HG02763 (cell line): ENCODE measurements around the gene TRIM52.
"Not testable (repeated sequence)": the region's sequence is repeated elsewhere in the genome, so short reads cannot be mapped to it uniquely, and the experiment has no call there.

Experiments
- ATAC-seq: cut with Tn5 transposase; IDR thresholded peaks from one replicate; pipeline ENCODE4 v1.9.1; 2021; ENCODE audit warnings: mild to moderate bottlenecking, moderate library complexity; ENCODE audit not compliant: unreplicated experiment

TRIM52 gene

DNA sequence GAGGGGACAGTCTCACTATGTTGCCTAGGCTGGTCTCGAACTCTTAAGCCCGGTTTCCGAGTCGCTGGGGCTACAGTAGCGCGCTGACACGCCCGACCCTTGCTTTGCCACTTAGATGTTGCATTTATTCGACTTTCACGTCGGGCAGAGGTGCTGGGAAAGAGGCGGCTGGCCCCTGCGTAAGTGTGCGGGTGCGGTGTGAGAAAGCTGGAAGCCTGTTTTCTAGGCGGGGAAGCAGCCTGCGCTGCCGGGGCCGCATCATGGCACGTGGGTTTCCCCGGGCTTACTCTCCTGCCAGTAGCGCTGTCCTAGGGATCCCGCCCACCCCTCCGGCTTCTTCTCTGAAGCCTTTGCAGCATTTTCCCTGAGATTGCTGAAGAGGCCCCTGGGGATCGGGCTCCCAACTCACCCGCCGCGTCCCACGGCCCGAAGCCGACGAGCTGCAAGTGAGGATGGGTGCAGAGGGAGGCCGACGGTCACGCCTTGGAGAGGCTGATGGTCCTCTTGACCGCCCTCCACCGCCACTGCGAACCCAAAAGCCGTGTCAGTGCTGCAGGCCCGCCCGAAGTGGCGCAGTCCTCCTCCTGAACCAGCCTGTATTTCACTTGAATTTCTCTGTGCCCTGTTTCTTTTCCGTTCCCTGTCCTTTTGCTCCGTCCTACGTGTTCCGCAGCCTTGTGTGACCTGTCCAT is 43.7 kb downstream of the TRIM52 start:
- ATAC-seq = no peak

DNA sequence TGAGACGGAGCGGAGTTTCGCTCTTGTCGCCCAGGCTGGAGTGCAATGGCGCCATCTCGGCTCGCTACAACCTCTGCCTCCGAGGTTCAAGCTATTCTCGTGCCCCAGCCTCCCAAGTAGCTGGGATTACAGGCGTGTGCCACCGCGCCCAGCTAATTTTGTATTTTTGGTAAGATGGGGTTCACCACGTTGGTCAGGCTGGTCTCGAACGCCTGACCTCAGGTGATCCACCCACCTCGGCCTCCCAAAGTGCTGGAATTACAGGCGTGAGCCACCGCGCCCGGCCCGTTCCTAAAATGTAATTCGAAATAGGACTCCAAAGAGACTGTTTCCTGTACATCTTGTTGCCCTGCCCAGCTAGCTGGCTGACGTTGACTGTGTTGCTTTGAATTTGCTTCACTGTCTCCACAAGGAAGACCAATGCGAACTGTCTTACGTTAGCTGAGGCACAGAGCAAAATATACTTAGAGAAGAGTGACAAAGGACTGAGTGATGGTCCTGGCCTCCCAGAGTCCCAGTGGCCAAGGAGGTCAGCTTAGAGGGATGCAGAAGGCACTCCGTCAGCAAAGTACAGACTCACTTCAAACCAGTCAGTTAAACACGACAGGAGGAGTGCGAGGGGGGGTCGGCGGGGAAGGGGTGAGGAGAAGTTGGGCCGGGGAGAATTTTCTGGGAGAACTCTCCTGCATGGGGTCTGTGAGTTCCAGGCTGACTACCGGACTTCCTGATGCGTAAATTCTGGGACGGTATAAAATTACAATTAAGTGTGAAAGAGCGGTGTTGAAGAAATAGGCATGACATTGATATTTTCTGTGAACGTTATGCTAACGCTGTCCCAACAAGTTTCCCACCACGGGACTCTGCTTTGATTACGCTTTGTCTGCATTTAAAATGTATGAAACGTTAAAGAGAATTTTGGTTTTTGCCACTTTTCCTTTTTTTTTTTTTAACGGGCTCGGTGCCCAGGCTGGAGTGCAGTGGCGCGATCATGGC is 44.6 kb downstream of the TRIM52 start:
- no peak for ATAC-seq

DNA sequence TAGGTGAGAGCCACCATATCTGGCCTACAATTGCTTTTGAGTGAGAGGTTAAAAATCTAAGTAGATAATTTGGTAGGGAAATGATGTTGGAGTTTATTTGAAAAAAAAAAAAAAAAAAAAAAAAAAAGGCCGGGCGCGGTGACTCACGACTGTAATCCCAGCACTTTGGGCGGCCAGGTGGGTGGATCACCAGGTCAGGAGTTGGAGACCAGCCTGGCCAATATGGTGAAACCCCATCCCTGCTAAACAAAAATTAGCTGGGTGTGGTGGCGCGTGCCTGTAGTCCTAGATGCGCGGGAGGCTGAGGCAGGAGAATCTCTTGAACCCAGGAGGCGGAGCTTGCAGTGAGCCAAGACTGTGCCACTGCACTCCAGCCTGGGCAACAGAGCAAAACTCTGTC is 46.7 kb downstream of the TRIM52 start:
- ATAC-seq = not testable (repeated sequence)

DNA sequence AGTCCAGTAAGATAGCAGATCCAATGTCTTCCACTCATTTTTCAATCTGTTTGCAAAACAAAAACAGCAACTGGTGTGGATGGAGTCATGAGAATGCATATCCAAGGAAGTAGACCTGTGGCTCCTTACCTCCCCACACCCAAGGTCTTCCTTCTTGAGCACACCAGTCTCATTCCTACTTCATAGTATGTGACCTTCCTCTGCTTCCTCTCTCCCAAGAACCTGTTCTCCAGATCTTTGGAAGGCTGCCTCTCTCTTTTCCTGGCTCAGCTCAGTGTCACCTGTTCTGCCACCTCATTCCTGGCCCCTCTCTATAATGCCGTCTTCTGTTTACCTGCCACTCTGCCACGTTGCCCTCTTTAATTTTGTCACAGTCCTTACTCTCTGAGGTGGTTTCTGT is 48.0 kb downstream of the TRIM52 start:
- no peak for ATAC-seq

DNA sequence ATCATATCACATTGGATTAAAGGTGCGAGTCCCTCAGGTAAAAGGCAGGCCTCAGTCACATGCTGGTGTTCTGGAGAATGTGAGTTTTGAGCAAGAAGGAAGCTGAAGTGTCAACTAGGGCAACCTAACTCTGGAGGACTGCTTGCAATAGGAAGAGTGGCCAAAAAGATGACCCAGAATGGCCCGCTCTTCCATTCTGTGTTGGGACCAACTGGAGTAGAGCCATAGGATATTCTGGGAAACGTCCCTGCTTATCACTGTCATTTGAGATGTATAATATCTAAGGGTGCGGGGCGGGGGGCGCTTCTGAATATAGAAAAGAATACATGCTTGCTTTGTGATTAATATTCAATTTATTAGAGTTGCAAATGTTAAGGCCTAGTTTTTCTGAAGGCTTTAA is 48.9 kb downstream of the TRIM52 start:
- no peak for ATAC-seq

DNA sequence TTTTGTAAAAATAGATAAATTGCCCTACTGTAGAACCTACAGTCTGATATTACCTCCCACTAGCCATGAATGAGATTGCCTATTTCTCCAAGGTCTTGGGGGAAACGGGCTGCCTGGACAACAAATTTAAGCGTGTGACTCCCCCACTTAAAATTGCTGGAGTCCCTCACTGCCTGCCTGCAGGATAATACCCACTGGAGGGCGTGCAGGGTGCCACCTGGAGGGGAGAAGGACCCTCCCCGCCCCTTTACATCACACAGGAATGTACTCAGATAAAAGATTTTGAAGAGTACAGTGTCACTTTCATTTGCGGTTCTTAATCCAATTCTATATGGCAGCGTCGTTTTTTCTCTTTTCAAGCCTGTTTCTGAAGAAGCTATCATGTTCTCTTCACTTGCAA is 49.7 kb downstream of the TRIM52 start:
- ATAC-seq = no peak

DNA sequence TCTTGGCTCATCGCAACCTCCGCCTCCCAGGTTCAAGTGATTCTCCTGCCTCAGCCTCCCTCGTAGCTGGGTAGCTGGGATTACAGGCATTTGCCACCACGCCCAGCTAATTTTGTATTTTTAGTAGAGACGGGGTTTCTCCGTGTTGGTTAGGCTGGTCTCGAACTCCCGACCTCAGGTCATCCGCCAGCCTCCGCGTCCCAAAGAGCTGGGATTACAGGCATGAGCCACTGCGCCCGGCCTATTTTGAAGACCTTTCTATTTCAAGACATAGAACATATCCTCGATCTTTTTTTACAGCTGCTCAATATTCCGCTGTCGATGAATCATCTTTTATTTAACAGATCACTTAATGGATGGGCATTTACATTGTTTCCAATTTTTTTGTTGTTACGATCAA is 50.2 kb downstream of the TRIM52 start:
- ATAC-seq = not testable (repeated sequence)

DNA sequence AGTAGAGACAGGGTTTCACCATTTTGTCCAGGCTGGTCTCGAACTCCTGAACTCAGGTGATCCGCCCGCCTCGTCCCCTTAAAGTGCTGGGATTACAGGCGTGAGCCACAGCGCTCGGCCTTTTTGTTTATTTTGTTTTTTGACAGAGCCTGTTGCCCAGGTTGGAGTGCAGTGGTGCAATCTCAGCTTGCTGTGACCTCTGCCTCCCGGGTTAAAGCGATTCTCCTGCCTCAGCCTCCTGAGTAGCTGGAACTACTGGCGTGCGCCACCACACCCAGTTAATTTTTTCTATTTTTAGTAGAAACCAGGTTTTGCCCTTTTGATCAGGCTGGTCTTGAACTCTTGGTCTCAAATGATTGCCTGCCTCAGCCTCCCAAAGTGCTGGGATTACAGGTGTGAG is 50.8 kb downstream of the TRIM52 start:
- not testable (repeated sequence) for ATAC-seq

DNA sequence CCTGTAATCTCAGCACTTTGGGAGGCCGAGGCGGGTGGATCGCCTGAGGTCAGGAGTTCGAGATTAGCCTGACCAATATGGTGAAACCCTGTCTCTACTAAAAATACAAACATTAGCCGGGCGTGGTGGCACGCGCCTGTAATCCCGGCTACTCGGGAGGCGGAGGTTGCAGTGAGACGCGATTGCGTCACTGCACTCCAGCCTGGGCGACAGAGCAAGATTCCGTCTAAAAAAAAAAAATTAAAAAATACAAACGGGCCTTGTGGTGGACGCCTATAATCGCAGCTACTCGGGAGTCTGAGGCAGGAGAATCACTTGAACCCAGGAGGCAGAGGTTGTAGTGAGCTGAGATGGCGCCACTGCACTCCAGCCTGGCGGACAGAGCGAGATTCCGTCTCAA is 51.9 kb downstream of the TRIM52 start:
- ATAC-seq = not testable (repeated sequence)

DNA sequence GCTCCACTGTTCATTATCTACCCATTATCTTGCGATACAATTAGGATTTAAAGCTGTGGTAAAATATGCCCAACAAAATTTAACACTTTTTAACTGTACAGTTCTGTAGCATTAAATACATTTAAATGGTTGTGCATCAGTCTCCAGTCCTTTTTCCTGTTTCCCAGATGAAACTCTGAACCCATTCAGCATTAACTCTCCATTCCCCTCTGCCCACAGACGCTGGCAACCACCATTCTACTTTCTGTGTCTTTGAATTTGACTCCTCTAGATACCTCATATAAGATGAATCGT is 53.0 kb downstream of the TRIM52 start:
- ATAC-seq = no peak

DNA sequence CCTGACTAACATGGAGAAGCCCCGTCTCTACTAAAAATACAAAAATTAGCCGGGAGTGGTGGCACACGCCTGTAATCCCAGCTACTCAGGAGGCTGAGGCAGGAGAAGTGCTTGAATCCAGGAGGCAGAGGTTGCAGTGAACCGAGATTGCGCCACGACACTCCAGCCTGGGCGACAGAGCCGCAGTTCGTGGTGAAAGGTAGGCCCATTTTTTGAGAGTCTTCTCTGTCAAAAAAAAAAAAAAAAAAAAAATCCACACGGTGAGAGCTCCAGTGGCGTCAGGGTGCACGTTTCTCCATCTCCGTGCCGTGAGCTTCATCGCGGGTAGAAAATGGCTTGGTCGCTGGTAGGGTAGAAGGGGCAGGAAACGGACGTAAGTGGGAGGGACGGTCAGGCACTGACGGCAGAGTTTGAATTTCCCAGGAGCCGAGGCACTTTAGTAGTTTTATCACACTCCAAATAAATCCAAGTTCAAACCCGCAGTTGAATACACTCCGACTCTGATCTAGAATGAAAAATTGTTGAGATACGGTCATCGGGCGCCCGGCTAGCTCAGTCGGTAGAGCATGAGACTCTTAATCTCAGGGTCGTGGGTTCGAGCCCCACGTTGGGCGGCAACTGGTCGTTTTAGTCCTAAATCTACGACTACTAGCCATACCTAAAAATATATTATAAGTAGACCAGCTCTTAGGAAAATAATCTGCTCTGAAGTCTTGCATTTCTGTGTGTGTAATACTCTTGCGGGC is 53.6 kb downstream of the TRIM52 start:
- ATAC-seq = peak; percentile 38

DNA sequence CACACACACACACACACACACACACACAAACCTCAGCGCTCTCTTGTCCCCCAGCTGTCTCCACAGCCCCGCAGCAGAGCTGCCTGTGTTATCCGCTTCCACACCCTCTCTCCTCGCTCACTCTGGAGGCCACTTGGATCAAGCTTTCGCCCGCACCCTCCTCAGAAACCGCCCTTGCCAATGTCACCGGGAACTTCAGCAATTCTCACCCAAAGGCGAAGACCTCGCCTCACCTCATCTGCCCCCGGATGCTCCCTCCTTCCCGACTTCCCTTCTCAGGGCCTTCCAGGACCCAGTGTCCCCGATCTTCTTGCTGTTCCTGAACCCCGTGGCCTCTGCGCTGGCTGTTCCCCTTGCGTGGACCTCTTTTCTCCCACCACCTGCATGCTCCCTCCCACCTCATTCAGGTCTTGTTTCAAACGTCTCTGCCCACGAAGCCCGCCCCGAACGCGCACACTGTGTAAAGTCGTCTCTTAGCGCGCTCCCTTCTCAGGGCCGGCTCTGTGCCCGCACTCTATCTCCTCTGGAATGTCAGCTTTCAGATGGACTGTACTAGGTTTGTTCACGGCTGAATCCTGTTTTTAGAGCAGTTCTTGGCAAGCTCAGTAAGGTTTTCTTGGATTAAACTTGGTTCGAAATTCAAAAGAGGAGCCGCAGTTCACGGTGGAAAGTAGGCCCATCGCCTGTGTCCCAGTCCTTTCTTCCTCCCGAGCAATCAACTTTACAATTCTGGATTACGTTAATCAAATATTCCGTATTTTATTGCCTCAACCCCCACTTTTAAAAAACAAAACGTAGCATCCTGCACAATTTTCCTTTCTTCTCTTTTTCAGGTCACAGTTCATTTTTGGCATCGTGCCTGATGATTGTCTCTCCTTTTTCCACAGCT is 54.9 kb downstream of the TRIM52 start:
- ATAC-seq = no peak
